Stimulated activated CD4-positive, alpha-beta T cell treated with anti-CD3 and anti-CD28 coated beads, Interleukin-1b, Interleukin-23, amount 100 ng/mL, for 48 hours (primary cell): ENCODE measurements around the gene ATP2C2.
"Not testable (repeated sequence)": the region's sequence is repeated elsewhere in the genome, so short reads cannot be mapped to it uniquely, and the experiment has no call there.

ENCODE experiments used
- DNase-seq: peaks from one replicate; pipeline ENCODE4 v3.0.0-alpha.2; 2020

ATP2C2 gene, protein sequence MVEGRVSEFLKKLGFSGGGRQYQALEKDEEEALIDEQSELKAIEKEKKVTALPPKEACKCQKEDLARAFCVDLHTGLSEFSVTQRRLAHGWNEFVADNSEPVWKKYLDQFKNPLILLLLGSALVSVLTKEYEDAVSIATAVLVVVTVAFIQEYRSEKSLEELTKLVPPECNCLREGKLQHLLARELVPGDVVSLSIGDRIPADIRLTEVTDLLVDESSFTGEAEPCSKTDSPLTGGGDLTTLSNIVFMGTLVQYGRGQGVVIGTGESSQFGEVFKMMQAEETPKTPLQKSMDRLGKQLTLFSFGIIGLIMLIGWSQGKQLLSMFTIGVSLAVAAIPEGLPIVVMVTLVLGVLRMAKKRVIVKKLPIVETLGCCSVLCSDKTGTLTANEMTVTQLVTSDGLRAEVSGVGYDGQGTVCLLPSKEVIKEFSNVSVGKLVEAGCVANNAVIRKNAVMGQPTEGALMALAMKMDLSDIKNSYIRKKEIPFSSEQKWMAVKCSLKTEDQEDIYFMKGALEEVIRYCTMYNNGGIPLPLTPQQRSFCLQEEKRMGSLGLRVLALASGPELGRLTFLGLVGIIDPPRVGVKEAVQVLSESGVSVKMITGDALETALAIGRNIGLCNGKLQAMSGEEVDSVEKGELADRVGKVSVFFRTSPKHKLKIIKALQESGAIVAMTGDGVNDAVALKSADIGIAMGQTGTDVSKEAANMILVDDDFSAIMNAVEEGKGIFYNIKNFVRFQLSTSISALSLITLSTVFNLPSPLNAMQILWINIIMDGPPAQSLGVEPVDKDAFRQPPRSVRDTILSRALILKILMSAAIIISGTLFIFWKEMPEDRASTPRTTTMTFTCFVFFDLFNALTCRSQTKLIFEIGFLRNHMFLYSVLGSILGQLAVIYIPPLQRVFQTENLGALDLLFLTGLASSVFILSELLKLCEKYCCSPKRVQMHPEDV

DNA sequence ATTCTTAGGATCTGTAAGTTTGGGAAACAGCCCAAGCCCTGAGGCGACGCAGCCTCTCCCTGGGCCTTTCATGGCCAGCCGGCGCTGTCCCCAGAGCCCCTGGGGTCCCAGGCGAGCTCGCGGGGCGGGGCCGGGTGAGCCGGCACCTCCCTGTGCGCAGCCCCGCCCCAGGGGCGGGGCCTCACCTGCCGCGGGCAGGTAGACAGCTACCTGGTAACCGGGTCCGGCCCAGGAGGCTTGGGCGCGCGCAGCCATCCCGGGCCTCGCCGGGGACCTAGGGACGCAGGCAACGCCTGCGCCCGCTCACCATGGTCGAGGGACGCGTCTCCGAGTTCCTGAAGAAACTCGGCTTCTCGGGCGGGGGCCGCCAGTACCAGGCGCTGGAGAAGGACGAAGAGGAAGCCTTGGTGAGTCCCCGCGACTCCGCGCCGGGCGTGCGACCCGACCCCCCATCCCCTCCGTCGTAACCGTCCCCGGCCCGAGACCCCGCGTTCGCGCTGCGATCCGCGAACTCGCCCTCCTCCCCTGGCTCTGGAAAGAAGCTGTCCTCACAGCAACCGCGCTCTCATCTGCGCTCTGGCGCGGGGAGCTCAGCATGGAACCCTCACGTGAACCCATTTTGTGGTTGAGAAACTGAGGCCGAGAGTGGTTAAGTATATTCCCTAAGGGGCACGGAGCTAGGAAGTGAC, at the start of gene ATP2C2:
ATP2C2 (plus strand) TSS at position 231 of the 689 bp plus-strand sequence; CDS start at position 309, 78 bp downstream.
- DNase-seq, result no peak

DNA sequence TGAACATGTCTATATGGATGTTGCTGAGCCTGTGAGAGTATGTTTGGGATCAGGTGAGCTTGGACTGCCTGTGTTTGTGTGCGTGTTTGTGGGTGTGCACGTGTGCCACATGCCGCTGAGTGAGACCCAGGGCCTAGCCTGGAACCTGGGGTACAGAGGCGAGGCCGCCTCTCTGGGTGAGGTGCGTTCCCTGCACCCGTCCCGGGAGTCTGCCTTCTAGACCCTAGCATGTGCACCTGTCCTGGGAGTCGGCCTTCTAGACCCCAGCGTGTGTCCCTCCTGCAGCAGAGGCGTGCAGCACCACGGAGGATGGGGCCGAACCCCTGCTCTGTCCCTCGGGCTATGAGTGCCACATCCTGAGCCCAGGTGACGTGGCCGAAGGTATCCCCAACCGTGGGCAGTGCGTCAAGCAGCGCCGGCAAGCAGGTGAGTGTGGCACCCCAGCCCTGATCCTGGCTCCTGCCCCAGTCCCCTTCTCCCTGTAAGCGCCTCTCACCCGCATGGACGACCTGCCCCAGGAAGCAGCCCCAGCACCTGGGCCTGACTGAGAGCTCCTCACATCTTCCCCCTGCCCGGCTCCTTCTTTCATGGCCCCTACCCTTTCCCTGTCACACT, 49.1 kb upstream of the ATP2C2 start:
- DNase-seq, result no peak

DNA sequence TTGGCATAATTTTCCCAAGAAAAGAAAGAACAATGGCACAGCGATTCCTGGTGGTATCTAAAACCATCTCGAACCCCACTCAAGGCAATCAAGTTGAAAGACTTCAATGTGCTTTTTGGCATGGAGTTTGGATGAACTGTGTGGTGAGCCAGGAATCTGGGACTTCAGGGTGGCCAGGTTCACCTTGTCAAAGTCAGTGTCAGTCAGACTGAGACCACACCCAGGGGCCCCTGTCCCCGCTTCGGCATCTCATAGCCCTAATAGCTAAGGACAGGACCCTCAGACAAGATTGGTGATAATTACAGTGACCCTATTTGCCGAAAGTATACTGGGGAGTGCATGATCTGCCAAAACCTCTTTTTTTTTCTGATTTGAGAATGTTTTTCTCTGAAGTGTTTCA, 47.8 kb upstream of the ATP2C2 start:
- no peak for DNase-seq

DNA sequence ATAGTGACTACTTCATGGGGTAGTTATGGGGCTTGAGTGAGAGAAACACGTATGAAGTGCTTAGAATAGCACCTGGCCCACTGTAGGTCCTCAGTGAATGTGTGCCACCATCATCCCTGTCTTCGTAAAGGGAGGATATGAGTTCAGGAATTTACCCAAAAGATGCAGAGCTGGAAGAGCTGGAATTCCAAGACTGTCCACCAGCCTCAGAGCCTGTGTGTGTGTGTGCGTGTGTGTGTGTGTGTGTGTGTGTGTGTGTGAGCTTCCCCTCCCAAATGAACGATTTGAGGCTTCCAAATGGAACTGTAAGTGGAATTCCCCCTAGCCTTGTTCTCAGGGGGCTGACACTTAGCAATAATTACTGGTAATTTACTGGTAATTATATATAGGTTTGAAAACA, 46.4 kb upstream of the ATP2C2 start:
- DNase-seq, result no peak

DNA sequence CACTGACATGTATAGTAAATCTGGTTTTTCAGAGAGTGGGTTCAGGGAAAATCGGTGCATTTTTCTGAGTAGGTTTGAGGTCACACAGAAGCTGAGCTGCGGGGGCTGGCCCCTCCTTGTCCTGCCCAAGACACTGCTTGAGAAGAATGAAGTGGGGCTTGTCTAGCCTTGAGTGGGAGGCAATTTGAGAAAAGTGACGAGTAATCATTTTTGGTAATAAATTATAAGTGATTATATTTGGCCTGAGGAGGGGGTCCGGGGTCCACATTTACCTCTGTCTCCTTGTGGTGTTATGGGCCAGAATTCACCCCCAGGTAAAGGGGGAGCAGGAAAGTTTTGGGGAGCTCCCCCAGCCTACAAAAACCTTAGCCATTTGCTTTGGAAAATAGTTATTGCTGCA, 45.6 kb upstream of the ATP2C2 start:
- no peak for DNase-seq

DNA sequence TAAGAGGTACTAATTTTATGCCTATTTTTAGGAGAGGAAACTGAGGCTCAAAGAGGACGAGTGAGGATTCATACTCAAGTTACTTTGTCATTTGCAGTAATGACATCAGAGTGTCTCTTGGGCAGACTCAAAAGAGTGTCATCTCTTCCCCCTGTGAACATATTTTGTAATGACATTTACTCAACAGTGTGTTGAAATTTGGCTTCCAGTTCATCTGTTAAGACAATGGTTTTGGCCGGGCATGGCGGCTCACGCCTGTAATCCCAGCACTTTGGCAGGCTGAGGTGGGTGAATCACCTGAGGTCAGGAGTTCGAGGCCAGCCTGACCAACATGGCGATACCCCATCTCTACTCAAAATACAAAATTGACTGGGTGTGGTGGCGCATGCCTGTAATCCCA, 44.7 kb upstream of the ATP2C2 start:
- no peak for DNase-seq

DNA sequence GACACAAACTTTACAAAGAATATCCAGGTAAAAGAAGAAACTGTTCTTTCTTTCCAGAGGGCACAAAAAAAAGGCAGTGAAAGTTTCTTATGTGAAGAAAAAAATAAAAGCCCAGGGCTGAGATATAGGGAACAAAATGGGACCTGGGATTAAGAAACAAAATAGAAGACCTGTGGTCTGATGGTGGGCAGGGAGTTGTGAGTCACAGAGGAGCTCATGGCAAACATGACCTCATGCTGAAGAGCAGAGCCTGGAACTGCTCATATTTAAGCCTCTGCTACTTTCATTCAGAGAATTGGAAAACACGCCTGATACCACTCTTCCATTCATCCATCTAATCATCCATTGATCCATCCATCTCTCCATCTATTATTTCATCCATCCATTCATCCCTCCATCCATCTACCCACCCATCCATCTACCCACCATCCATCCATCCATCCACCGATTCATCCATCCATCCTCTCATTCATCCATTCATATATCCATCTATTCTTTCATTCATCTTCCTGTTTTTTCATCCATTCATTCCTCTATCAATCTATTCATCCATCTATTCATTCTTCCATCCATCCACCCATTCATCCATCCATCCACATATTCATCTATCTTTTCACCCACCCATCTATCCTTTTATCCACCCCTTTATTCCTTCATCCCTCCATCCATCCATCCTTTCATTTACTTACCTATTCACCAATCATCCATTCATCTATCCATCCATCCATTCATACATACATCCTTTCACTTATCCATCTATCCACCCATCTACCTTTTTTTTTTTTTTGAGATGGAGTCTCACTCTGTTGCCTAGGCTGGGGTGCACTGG, 43.7 kb upstream of the ATP2C2 start:
- no peak for DNase-seq

DNA sequence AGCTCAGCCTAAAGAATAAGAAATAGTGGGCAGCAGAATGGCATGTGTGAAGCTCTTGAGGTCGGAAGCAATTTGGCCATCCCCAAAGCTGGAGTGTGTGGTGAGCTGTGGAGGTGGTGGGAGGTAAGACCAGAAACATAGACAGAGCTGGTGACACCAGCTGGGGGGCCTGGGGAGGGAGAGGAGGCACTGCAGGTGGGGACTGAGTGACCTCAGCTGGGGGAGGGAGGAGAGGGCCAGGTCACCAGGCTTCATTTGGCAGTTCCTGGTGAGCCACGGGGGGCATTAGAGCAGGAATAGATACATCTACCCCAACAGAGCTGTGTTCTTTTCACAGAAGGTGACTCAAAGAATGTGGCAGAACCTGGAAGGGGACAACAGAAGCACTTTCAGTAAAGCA, 41.8 kb upstream of the ATP2C2 start:
- no peak for DNase-seq

DNA sequence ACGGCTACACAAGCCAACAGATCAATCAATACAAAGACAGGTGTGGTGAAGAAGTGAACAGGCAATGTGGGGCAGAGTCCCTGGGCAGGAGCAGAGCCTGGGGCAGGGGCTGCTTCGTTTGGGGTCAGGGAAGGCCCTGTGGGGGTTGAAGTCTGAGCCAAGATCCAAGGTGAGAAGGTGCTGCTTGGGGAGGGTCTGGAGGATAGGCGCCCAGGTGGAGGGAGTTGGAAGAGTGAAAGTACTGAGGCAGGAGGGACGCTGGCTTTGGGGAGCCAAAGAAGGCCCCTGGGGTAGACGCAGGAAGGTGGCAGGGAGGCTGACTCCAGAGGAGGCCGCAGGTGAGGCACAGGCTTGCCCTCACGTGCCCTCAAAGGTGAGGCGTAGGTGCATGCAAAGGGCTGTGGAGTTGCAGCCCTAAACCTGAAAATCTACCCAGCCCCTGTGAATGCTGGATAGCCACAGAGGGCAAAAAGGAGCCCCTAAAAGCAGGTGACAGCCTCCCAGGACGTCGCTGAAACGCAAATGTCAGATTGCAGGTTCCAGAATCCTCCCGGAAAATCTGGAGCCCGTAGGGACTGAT, 40.3 kb upstream of the ATP2C2 start:
- DNase-seq, result no peak

DNA sequence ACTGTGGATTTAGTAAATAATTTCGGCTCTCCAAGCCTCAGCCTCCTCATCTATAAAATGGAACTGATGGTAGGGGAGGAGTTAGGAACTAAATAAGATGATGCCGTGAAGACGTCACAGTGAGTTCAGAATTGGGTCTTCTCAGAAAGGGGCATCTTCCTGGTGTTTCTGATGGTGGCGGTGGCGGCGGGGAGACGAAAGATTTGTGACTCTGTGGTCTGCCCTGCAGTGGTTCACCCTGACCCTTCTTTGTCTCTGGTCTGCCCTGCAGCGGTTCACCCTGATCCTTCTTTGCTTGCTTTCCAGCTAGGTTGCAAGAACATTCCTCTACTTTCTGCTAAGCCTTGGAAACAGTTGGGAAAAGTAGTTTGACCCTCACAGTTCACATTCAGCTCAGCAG, 39.3 kb upstream of the ATP2C2 start:
- no peak for DNase-seq

DNA sequence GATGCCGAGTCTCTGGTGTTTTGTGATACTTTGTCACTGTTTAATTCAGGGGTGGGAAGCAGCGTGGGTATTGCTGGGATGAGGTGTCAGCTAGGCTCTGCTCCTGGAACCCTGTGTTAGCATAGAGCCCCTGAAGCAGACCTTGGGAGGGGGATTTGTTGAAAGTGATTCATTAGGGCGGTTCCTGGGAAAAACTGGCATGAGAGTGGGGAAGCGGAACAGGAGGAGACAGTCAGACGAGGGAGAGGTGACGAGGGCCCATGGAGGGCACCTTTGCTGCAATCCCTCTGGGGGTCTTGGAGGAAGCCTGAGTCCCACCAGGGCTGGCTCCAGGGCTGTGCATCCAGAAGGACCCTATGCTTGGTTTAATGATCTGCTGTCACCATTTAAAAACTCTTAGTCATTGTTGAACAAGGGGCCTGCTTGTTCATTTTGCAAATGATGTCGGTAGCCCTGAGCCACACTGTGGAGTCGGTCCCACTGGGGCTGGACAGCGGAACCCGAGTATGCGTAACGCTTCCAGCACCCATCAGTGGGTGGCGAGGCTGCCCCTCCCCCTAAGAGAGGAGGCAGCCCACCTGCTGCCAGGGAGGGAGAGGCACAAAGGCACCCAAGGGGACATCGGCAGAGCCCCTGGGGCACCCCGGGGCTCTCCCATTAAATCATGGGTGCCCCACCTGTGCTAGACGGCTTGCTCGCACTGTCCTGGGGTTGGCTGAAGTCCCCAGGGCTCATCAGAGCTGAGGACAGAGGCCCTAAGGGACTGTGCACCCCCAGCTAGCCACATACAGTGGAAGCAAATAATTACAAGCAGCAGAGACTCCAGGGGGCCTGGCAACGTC, 38.3 kb upstream of the ATP2C2 start:
- no peak for DNase-seq

DNA sequence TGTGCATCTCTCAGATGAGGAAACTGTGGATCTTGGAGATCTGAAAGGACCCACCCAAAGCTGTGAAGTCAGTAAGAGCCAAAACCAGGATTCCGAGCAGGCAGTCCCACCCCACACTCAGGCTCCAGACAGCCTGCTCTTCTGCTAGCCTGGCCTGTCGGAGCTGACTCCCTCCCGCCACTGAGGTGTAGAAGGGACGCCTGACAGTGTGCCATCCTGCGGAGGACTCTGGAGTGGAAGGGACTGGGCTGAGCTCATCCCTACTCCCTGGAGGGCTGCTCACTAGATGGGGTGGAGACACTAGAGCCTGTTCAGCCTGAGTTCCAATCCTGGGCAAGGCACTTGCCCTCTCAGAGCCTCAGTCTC, 37.7 kb upstream of the ATP2C2 start:
- DNase-seq, result no peak

DNA sequence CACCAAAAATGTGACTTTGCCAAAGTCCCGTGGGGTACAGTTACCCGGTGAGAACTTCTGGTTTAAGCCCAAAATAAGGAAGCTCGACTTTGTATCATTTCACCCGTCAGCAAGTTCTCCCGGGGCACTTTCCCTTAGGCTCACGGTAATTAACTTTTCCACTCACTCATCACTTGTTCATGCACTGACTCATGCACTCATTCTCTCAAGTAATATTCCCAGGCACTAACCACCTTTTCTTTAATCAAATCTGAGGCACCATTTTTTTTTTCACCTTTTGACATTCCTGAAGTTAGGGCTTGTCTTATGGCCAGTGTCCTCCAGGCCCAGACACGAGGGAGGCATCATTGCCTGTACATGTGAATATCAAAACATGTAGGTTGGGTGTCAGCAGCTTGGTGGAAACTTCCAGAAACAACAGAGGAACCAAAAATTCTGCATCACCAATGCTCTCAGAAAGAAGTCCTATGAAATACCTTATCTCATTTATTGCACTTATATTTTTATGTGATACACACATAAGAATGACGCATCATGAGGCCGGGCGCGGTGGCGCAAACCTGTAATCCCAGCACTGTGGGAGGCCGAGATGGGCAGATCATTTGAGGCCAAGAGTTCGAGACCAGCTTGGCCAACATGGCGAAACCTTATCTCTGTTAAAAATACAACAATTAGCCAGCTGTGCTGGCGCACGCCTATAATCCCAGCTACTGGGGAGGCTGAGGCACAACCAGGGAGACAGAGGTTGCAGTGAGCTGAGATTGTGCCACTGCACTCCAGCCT, 36.1 kb upstream of the ATP2C2 start:
- DNase-seq, result no peak

DNA sequence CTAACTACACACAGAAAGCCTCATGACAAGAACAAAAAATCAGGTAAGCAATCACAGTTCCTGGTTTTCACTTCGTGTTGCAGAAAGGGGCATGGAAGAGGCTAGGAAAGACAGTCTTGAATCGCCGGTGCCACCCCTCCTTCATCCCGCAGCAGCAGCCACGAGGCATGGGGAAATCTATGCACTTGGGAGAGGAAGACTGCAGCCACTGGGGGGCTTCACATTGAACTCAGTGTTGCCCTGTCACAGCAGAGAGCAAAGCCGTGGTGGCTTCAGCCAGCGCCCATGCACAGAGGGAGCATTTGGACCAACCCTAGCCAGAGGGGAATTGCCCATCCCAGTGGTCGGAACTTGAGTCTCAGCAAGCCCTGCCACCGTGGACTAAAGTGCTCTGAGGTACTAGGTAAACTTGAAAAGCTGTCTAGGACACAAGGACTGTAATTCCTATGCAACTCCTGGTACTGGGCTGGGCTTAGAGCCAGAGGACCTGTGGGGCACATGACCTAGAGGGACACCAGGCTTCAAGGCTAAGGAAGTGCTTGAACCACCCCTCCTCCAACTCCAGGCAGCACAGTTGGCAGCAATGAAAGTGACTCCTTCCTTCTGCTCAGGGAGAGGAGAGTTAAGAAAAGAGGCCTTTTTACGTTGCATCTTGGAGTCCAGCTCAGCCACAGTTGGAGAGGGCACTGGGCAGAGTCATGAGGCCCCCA, 35.2 kb upstream of the ATP2C2 start:
- DNase-seq, result no peak

DNA sequence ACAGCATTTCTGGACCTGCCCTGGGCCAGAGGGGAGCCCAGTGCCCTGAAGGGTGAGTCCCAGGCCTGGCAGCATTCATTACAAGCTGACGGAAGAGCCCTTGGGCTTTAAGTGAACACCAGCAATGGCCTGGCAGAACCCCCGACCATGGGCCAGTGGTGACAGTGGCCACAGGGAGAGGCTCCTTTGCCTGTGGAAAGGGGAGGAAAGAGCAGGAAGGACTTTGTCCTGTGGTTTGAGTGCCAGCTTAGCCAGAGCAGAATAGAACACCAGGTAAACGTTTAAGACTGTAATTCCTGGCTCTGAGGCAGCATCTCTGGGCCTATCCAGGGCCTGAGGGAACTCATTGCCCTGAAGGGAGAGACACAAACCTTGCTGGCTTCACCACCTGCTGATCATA, 34.3 kb upstream of the ATP2C2 start:
- DNase-seq, result no peak

DNA sequence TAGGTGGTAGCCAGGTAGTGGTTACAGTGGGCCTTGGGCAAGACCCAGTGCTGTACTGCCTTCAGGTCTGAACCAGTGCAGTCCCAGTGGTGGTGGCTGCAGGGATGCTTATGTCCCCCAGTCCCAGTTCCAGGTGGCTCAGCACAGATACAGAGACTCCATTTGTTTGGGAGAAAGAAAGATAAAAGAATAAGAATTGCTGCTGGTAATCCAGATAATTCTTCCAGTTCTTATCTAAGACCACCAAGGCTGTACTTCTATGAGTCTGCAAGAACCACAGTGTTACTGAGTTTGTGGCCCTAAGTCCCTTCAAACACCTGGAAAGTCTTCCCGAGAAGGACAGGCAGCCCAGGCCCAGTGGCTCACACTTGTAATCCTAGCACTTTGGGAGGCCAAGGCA, 33.9 kb upstream of the ATP2C2 start:
- no peak for DNase-seq

DNA sequence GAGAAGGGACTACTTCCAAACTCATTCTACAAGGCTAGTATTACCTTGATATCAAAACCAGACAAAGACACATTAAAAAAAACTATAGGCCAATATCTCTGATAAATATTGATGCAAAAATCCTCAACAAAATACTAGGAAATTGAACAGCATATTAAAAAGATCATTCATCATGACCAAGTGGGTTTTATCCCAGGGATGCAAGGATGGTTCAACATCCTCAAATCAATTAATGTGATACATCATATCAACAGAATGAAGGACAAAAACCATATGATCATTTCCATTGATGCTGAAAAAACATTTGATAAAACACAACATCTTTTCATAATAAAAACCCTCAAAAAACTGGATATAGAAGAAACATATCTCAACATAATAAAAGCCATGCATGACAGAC, 31.1 kb upstream of the ATP2C2 start:
- DNase-seq, result not testable (repeated sequence)

DNA sequence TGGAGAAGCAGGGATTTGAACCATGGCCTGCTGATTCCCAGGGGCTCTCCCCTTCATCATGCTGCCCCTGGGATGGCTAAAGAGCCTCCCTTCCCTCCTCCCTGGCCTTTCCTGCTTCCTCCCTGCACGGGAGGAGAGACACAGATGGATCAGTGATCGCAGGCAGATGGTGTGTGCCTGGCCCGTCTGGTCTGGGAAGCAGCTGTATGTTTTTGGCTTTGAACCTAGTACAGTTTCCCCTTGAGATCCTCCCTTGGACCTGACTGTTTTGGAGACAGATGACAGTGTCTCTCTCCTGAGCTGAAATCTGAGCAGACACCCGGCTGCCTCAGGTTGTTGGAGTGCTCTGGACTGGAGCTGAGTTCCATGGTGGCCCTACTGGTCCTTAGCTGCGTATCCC, 29.0 kb upstream of the ATP2C2 start:
- DNase-seq, result no peak

DNA sequence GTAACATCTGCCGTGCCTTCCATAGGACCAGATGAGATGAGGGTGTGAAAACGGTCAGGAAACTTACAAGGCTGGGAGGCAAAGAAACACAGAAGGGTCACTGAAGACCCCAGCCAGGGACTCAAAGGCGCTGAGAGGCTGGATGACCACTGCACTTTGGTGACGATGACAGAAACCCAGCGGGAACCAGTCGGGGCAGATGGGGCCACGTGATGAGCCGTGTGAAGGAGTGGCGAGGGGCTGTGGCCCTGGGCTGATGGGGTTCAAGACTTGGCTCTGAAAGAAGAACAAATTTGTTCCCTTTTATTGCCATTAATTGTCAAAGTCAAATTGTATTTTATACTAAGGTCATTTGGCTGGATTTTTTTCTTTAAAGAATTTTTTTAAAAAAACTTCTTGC, 28.6 kb upstream of the ATP2C2 start:
- no peak for DNase-seq
